NB4 (cell line): ENCODE measurements around the gene CELF5.
A peak's percentile ranks its signal among the peaks of the same experiment; 100 is the strongest.
"Not testable (repeated sequence)": the region's sequence is repeated elsewhere in the genome, so short reads cannot be mapped to it uniquely, and the experiment has no call there.

Experiments used
- DNase-seq: peaks from one replicate; pipeline ENCODE4 v3.0.0; 2010; ENCODE audit warnings: low read depth
- H3K4me3 ChIP-seq: one replicate; pipeline ENCODE4 v1.5.1; 2011; ENCODE audit warnings: mild to moderate bottlenecking, low read depth, low read length, moderate library complexity
- MYC ChIP-seq: IDR thresholded peaks from 2 replicates; pipeline ENCODE4 v1.6.1; 2011; ENCODE audit warnings: low read depth, low read length
- POLR2A ChIP-seq: IDR thresholded peaks from 2 replicates; pipeline ENCODE4 v1.6.1; 2011; ENCODE audit warnings: mild to moderate bottlenecking; ENCODE audit not compliant: insufficient read length; ENCODE audit errors: extremely low read depth
- TF ChIP-seq, protein P1 (sequence below): IDR thresholded peaks from 2 replicates; pipeline ENCODE4 v1.6.1; 2011; ENCODE audit warnings: low read depth, low read length
- TF ChIP-seq, protein P2 (sequence below): IDR thresholded peaks from one replicate; pipeline ENCODE4 v1.5.1; 2012; ENCODE audit warnings: low read depth, low read length

Gene CELF5

DNA sequence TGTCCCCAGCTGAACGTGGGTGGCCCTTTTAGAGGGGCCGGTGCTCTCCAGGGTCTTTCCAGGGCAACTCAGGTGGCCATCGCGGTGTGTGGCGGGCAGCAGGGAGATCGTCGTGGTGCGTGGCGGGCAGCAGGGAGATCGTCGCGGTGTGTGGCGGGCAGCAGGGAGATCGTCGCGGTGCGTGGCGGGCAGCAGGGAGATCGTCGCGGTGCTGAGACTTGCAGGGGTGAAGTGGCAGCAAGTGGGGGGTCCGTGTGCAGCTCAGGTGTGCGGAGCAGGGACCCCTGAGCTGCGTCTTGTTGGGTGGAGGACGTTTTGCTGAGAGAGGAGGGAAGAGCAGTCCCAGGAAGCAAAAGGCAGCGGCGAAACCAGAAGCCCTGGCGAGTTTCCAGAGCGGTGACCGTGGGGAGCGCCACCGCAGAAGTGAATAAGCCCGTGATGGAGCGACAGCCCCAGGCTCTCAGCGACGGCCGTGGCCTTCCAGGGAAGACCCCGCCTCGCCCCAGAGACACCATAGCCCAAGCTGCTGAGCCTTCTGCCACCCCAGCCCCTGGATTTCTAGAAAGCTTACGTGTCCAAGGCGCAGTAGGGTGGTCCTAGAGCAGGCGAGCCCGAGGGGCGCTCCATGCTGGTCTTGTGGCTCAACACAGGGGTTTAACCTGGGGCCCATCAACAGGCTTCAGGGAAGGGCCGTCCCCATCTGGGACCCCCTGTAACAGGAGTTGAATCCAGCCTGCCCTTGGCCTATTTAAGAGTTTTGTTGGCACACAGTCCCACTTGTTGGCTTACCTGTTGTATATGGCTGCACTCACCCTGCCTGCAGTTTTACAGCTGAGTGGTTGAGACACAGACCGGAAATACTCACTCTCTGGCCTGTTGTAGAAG, 33.3 kb upstream of the CELF5 start:
- DNase-seq = no peak
- TF ChIP-seq, protein P1, sequence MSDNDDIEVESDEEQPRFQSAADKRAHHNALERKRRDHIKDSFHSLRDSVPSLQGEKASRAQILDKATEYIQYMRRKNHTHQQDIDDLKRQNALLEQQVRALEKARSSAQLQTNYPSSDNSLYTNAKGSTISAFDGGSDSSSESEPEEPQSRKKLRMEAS = no peak
- TF ChIP-seq POLR2A (no peak), MYC (no peak)
- TF ChIP-seq, protein P2, sequence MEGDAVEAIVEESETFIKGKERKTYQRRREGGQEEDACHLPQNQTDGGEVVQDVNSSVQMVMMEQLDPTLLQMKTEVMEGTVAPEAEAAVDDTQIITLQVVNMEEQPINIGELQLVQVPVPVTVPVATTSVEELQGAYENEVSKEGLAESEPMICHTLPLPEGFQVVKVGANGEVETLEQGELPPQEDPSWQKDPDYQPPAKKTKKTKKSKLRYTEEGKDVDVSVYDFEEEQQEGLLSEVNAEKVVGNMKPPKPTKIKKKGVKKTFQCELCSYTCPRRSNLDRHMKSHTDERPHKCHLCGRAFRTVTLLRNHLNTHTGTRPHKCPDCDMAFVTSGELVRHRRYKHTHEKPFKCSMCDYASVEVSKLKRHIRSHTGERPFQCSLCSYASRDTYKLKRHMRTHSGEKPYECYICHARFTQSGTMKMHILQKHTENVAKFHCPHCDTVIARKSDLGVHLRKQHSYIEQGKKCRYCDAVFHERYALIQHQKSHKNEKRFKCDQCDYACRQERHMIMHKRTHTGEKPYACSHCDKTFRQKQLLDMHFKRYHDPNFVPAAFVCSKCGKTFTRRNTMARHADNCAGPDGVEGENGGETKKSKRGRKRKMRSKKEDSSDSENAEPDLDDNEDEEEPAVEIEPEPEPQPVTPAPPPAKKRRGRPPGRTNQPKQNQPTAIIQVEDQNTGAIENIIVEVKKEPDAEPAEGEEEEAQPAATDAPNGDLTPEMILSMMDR = no peak
- H3K4me3 ChIP-seq = no peak overlapping the region

DNA sequence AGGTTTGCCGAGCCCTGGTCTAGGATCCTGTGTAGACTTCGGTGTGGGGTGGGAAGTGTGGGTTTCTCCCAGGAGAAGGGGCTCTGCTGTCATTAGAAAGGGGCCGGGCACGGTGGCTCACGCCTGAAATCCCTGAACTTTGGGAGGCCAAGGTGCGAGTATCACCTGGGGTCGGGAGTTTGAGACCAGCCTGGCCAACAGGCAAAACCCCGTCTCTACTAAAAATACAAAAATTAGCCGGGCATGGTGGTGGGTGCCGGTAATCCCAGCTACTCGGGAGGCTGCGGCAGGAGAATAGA, 32.7 kb upstream of the CELF5 start:
- not testable (repeated sequence) for DNase-seq, H3K4me3 ChIP-seq

DNA sequence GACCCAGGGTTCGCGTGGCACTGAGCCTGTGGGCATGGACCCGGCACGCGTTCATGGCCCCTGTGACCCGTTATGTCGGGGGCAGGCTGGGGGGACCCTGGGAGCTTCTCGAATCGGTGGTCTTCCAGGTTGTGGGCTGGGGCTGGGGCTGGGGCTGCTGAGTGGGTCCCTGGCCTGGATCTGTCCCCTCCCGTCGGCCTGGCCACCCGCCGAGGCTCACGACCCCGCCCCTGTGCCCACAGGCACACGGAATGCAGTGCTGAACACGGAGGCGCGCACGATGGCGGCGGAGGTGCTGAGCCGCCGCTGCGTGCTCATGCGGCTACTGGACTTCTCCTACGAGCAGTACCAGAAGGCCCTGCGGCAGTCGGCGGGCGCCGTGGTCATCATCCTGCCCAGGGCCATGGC, 32.2 kb upstream of the CELF5 start:
- DNase-seq = no peak
- no peak overlapping the region for H3K4me3 ChIP-seq
- TF ChIP-seq MYC (no peak), POLR2A (no peak)
- TF ChIP-seq, protein P1 = no peak
- TF ChIP-seq, protein P2 = no peak

DNA sequence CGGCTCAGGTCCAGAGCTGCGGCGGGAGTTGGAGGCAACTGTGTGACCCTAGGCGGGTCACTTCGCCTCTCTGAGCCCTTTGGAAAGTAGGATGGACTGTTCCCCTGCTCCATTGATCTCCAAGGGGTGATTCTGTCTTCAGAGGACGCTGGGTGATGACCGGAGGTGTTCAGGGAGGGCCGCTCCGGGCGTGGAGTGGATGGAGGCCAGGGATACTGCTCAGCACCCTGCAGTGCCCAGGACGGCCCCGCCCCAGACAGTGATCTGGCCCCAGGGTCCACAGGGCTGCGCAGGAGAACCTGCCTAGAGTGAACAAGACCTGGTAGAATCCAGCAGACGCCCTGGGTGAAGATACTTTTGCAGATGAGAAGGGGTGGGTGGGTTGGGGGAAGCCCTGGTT, 31.8 kb upstream of the CELF5 start:
- no peak for DNase-seq
- TF ChIP-seq, protein P1 = no peak
- TF ChIP-seq MYC (no peak), POLR2A (no peak)
- TF ChIP-seq, protein P2 = no peak
- H3K4me3 ChIP-seq = no peak overlapping the region

DNA sequence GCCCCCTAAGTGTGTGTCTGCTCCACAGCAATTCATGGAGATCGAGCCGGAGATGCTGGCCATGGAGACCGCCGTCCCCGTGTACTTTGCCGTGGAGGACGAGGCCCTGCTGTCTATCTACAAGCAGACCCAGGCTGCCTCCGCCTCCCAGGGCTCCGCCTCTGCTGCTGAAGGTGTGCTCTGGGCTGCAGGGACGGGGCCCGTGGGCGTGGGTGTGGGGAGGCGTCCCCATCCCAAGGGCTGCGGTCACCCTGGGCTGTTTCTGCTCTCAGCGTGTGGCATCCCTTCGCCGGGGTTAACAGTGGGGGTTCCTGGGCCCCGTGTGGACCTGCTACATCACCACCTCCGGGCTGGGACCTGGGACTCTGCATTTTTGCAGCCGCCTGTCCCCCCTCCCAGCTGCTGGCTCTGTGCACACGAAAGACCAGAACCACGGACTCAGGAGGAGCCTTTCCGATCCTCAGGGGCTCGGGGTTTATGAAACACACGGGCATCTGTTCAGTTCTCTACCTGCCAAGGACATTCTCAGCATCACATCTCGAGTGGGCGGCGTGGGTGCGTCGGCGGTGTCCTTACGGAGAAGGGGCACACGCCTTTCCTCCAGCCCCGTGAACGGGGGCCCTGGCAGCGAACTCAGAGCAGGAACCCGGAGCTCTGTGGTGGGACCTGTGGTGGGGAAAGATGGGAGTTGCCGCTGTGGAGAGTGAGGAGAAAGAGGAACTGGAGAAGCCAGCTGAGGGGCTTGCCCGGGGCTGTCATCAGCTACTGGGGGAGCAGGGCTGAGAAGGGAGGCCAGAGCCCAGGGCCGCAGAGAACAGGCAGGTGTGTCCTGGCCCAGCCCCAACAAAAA, 31.0 kb upstream of the CELF5 start:
- DNase-seq = peak; percentile 79
- no peak overlapping the region for H3K4me3 ChIP-seq
- TF ChIP-seq, protein P1 = 0 out of 2 replicates have a peak, but pooled peaks have one; percentile 16
- no peak for TF ChIP-seq MYC

DNA sequence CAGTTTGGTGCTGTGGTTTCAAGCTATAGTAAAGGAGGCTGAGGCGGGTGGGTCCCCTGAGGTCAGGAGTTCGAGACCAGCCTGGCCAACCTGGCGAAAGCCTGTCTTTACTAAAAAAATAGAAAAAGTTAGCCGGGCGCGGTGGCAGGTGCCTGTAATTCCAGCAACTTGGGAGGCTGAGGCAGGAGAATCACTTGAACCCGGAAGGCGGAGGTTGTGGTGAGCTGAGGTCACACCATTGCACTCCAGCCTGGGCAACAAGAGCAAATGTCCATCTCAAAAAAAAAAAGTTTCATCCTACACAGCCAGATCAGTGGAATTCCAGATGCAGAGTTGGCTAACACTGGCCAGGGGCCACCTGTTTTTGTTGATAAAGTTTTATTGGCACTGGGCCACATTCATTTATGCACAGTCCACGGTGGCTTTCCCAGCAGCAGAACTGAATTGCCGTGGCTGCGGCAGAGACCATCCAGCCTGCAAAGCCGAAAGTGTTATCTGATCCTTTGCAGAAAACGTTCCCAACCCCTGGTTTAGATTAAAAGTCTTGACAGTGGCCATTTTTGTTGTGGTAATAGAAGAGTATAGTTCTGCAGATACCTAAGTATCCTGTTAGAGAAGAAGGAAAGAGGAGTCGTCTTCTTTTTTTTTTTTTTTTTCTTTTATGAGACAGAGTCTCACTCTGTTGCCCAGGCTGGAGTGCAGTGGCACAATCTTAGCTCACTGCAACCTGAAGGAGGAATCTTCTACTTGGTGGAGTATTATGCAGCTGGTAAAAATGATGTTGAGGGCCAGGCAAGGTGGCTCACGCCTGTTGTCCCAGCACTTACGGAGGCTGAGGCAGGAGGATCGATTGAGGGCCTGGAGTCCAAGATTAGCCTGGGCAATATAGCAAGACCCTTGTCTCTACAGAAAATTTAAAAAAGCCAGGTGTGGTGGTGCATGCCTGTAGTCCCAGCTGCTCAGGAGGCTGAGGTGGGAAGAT, 30.1 kb upstream of the CELF5 start:
- no peak for DNase-seq
- no peak for TF ChIP-seq MYC
- TF ChIP-seq, protein P2 = no peak
- no peak for TF ChIP-seq POLR2A

More for the DNA sequence above, 30.1 kb upstream of the CELF5 start:
- H3K4me3 ChIP-seq = no peak overlapping the region
